ENCODE results near the gene DEFB110. TPM values are rescaled to one million over a fixed set of nuclear protein-coding genes. Genes with fewer than 3 reads are reported as not detected.

The DEFB110 gene
- total RNA-seq, 1 donor from 2014 or later: not detected

- H3K36me3 Mint-ChIP-seq (ENCODE audit: low read depth, unreplicated experiment): no peaks in the 10 kb centered on the region
- H3K9me3 Mint-ChIP-seq (ENCODE audit: unreplicated experiment): no peaks in the 10 kb centered on the region
Measured at GRCh38 chr6:50047026-50047425, 25.2 kb upstream of the DEFB110 start.

GRCh38 chr6:50030777-50031562 is 9.2 kb upstream of the DEFB110 start:
- Mint-ChIP-seq H3K4me3 (ENCODE audit: unreplicated experiment) (no peak overlapping the region), H3K4me1 (ENCODE audit: unreplicated experiment) (no peaks in the 10 kb centered on the region), H3K9me3 (ENCODE audit: unreplicated experiment) (no peaks in the 10 kb centered on the region), H3K36me3 (ENCODE audit: low read depth, unreplicated experiment) (no peaks in the 10 kb centered on the region), H3K27ac (ENCODE audit: unreplicated experiment) (peak overlapping the region; percentile 48), H3K27me3 (ENCODE audit: unreplicated experiment) (no peaks in the 10 kb centered on the region)
- TF ChIP-seq CTCF (IDR thresholded peaks at IDR 0.05; ENCODE audit: unreplicated experiment): peak; percentile 55
- DNase-seq (ENCODE audit: low spot score): peak; percentile 64

More at GRCh38 chr6:50047026-50047425, 25.2 kb upstream of the DEFB110 start:
- Mint-ChIP-seq H3K27ac (ENCODE audit: unreplicated experiment) (no peak overlapping the region), H3K27me3 (ENCODE audit: unreplicated experiment) (no peaks in the 10 kb centered on the region), H3K4me1 (ENCODE audit: unreplicated experiment) (no peaks in the 10 kb centered on the region), H3K4me3 (ENCODE audit: unreplicated experiment) (no peak overlapping the region)
- no peak for DNase-seq (ENCODE audit: low spot score)
- no peak for TF ChIP-seq CTCF (IDR thresholded peaks at IDR 0.05; ENCODE audit: unreplicated experiment)

GRCh38 chr6:50030350-50030749 is 8.6 kb upstream of the DEFB110 start:
- DNase-seq (ENCODE audit: low spot score): no peak
- H3K4me3 Mint-ChIP-seq (ENCODE audit: unreplicated experiment): no peak overlapping the region

GRCh38 chr6:50025258-50025657 is 3.5 kb upstream of the DEFB110 start:
- no peak overlapping the region for H3K27ac Mint-ChIP-seq (ENCODE audit: unreplicated experiment)
- H3K36me3 Mint-ChIP-seq (ENCODE audit: low read depth, unreplicated experiment): no peaks in the 10 kb centered on the region
- no peak overlapping the region for H3K4me3 Mint-ChIP-seq (ENCODE audit: unreplicated experiment)
- DNase-seq (ENCODE audit: low spot score): no peak
- H3K4me1 Mint-ChIP-seq (ENCODE audit: unreplicated experiment): no peaks in the 10 kb centered on the region
- no peaks in the 10 kb centered on the region for H3K9me3 Mint-ChIP-seq (ENCODE audit: unreplicated experiment)
- no peak for TF ChIP-seq CTCF (IDR thresholded peaks at IDR 0.05; ENCODE audit: unreplicated experiment)
- H3K27me3 Mint-ChIP-seq (ENCODE audit: unreplicated experiment): no peaks in the 10 kb centered on the region

More at GRCh38 chr6:50030350-50030749, 8.6 kb upstream of the DEFB110 start:
- Mint-ChIP-seq H3K27ac (ENCODE audit: unreplicated experiment) (no peak overlapping the region), H3K36me3 (ENCODE audit: low read depth, unreplicated experiment) (no peaks in the 10 kb centered on the region), H3K9me3 (ENCODE audit: unreplicated experiment) (no peaks in the 10 kb centered on the region), H3K27me3 (ENCODE audit: unreplicated experiment) (no peaks in the 10 kb centered on the region), H3K4me1 (ENCODE audit: unreplicated experiment) (no peaks in the 10 kb centered on the region)
- TF ChIP-seq CTCF (IDR thresholded peaks at IDR 0.05; ENCODE audit: unreplicated experiment): no peak

- no peak overlapping the region for H3K27ac Mint-ChIP-seq (ENCODE audit: unreplicated experiment)
- H3K9me3 Mint-ChIP-seq (ENCODE audit: unreplicated experiment): no peaks in the 10 kb centered on the region
- TF ChIP-seq CTCF (IDR thresholded peaks at IDR 0.05; ENCODE audit: unreplicated experiment): no peak
- no peaks in the 10 kb centered on the region for H3K27me3 Mint-ChIP-seq (ENCODE audit: unreplicated experiment)
- no peaks in the 10 kb centered on the region for H3K36me3 Mint-ChIP-seq (ENCODE audit: low read depth, unreplicated experiment)
- H3K4me3 Mint-ChIP-seq (ENCODE audit: unreplicated experiment): no peak overlapping the region
- no peaks in the 10 kb centered on the region for H3K4me1 Mint-ChIP-seq (ENCODE audit: unreplicated experiment)
- DNase-seq (ENCODE audit: low spot score): no peak
Measured at GRCh38 chr6:50007819-50008218, 14.0 kb downstream of the DEFB110 start.
